NAMALWA (cell line): ENCODE data around the gene CDH4.

Experiments
- DNase-seq: peaks from one replicate; pipeline ENCODE4 v3.0.0-alpha.2; 2015; ENCODE audit warnings: low spot score

Gene CDH4

GRCh38 chr20:61560361-61560853 is 308.3 kb downstream of the CDH4 start:
- DNase-seq: no peak

GRCh38 chr20:61561111-61561830 is 309.2 kb downstream of the CDH4 start:
- no peak for DNase-seq

DNA sequence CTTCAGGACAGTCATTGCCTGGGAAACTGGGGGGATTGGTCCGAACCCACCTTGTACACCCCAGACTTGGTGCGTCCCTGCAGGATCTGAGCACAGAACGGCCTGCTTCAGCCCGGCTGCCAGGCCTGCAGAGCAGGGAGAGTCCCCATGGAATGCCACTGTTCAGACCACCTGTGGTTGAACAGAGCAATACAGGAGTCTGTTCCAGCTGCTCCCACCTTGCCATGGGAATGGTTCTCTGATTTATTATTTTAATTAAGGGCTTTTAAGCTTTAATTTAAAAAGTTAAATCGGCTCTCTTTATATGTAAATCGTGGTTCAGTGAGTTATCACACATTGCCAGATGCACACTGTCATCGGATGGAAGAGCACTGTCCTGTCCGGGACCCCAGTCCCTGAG is 310.4 kb downstream of the CDH4 start:
- DNase-seq: no peak

DNA sequence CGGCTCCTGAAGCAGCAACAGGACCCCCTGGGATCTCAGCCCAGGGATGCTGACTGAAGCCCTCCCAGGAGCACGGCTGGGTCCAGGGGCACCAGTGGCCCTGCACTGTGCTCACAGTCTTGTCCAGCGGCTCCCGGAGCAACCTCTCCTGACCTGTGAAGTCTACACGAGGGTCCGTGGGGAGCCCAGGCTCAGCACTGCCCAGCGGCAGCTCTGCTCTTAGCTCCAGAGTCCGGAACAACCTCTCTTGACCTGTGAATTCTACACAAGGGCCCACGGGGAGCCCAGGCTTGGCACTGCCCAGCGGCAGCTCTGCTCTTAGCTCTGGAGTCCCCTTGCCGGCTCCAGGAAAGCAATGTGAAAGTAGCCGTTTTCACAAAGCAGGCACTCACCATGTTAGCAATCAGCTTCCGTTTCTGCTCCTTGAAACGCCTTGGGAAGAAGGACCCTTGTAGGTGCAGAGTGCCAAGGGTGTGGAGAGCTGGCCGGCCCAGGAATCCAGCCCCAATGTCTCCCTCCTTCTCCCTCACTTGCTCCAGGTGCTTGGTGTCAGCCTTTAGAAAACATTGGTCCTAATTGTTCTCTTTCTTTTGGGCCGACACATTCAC is 310.9 kb downstream of the CDH4 start:
- DNase-seq: no peak

DNA sequence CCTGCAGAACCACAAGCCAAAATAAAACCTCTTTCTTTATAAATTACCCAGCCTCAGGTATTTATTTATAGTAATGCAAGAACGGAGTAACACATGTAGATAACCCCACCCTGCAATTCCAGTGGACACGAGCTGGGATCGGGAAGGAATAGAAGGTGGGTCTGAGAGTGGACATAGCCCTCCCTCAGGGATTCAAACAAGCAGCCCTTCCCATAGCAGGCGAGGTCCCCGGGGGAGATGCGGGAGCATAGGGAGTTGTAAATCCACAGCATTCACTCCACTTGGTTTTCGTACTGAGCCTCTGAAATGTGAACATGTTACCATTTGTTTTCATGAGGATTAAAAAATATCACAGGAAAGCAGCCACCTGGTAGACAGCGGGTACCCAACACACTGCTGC is 312.6 kb downstream of the CDH4 start:
- no peak for DNase-seq

- no peak for DNase-seq
Measured at GRCh38 chr20:61565791-61566190, 313.7 kb downstream of the CDH4 start.

GRCh38 chr20:61566691-61567090 is 314.6 kb downstream of the CDH4 start:
- DNase-seq: no peak

DNA sequence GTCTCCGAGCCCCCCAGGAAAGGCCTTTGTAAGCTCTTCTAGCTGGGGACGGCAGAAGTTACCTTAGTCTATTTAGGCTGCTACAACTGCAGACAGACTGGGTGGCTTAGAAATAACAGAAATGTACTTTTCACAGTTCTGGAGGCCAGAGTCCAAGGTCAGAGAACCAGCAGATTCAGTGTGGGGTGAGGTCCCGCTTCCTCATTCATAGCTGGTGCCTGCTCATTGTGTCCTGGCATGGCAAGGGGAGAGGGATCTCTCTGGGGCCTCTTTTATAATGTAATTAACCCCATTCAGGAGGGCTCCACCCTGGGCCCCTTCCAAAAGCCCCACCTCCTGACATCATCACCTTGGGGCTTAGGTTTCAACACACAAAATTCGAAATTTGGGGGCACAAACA is 315.1 kb downstream of the CDH4 start:
- DNase-seq: no peak

GRCh38 chr20:61569825-61570224 is 317.8 kb downstream of the CDH4 start:
- no peak for DNase-seq

- no peak for DNase-seq
Measured at GRCh38 chr20:61570646-61571195, 318.7 kb downstream of the CDH4 start.

- DNase-seq: no peak
Measured at GRCh38 chr20:61571221-61571620, 319.2 kb downstream of the CDH4 start.

GRCh38 chr20:61571916-61572711 is 320.1 kb downstream of the CDH4 start:
- DNase-seq: no peak

- DNase-seq: no peak
Measured at GRCh38 chr20:61572789-61573188, 320.7 kb downstream of the CDH4 start.

DNA sequence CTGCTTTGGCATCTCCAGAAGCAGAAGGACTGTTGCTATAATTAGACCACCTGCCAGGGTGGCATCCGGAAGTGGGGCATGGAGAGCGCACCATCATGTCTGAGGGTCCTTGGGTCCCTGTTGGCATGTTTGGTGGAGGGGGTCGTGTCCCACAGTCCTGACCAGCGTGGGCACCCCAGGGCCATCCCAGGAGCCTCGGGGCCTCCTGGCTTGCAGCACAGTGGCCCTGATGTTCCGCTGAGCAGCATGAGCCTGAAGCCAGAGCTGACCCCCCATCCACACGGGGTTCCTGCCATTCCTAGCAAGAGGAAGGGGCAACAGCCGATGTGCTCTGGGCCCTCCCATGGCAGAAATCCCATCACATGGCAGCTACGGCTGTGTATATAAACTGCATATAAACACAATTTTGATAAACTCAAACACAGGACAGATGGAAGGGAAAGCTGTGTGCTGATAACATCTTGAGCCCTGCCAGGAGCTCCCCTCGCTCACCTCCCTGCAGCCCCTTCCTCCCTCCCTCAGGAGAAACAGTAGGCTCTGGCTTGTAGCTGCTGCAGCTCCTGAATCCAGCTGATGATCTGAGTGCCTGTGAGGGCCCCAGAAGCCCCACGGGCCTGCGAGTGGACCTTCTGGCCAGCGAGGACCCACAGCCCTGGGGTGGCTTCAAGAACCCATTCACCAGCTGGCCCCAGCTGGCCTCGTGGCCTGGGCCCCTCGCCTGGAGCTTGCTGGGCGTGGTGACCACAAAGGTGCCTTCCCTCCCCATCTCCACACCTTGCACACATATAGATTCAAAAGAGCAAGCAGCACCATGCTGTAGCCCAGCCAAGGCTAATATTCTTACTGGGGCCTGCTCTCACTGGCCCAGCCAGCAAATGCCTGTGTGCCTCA is 321.6 kb downstream of the CDH4 start:
- no peak for DNase-seq

DNA sequence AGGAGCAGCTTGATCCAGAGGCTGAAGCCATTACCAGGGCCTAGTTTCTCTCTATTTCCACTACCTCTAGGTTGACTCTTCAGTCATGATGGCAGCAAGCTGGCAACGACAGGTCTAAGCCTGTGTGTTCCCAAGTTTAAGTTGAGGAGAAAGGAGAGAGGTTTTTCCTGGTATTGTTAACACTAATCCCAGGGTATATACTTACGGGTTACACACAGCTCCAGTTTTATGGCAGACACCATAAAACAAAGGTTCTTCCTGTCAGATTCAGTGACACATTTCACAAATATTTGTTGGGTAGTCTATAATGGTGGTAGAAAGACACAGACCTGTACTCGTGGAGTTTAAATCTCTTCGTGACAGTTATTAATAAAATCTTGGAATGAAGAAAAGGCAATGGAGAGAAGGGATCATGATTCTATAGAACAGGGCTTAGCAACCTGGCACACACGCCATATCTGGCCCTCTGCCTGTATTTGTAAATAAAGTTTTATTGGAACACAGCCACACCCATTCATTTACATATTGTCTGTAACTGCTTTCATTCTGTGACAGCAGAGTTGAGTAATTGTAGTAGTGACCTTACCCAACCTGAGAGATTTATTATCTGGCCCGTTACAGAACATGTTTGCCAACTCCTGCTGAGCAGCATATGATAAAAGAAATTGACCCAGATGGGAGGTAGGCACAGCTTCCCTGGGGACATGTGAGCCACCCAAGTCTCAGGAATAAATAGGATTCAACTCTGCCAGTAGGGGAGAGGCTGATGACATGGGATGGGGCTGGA is 323.3 kb downstream of the CDH4 start:
- DNase-seq: no peak

DNA sequence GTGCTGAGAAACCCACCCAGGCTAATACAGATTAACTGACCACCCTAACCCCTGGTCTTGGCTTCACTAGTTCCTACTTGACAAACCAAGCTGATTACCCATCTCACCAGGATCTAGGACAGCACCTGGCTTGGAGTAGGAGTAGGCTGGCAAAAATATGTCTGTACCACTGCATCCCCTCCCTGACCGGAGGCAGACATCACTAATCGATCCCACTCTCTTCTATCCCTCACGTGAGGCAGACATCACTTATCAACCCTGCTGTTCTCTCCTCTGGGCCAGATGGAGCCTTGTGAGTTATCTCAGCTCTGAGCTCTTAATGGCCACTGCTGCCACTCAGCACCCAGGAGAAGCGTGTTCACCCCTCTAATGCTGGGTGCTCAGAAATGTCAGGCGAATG is 324.3 kb downstream of the CDH4 start:
- no peak for DNase-seq

GRCh38 chr20:61577065-61577464 is 325.0 kb downstream of the CDH4 start:
- no peak for DNase-seq

- no peak for DNase-seq
Measured at GRCh38 chr20:61579908-61580307, 327.8 kb downstream of the CDH4 start.

- DNase-seq: no peak
Measured at GRCh38 chr20:61580958-61581824, 329.1 kb downstream of the CDH4 start.

GRCh38 chr20:61581825-61582188 is 329.7 kb downstream of the CDH4 start:
- DNase-seq: no peak
